HepG2 (cell line): ENCODE measurements around the gene NOL4L. TPM values are rescaled to one million over a fixed set of nuclear protein-coding genes. Genes with fewer than 3 reads are reported as not detected.
A peak's percentile ranks its signal among the peaks of the same experiment; 100 is the strongest.

Experiments used
- AHDC1 ChIP-seq: sonication (generic); formaldehyde crosslinking; IDR thresholded peaks from 2 replicates; pipeline ENCODE4 v1.5.1; 2020; ENCODE audit warnings: mild to moderate bottlenecking, missing genetic modification reagents, borderline replicate concordance
- BCL6 ChIP-seq: IDR thresholded peaks from 2 replicates; pipeline ENCODE4 v1.6.1; 2016; ENCODE audit warnings: missing genetic modification reagents, missing compliant biosample characterization
- DRAP1 ChIP-seq: IDR thresholded peaks from 2 replicates; pipeline ENCODE4 v1.6.1; 2016; ENCODE audit warnings: missing genetic modification reagents, missing compliant biosample characterization
- HNRNPH1 ChIP-seq: fragments of 200-400 bp; formaldehyde crosslinking; optimal IDR thresholded peaks from 2 replicates; pipeline ENCODE3; 2017; ENCODE audit warnings: mild to moderate bottlenecking, low read depth, low read length
- HNRNPL ChIP-seq: fragments of 200-400 bp; formaldehyde crosslinking; IDR thresholded peaks from 2 replicates; pipeline ENCODE4 v1.6.1; 2017; ENCODE audit warnings: mild to moderate bottlenecking, low read depth, low read length
- IKZF4 ChIP-seq: sonication (generic); formaldehyde crosslinking; IDR thresholded peaks from 2 replicates; pipeline ENCODE4 v1.5.1; 2020; ENCODE audit warnings: borderline replicate concordance, mild to moderate bottlenecking, low read depth, missing genetic modification reagents; ENCODE audit errors: not compliant biosample characterization
- JUND ChIP-seq: sonication (generic); formaldehyde crosslinking; IDR thresholded peaks from 2 replicates; pipeline ENCODE4 v1.8.0; 2022; ENCODE audit warnings: mild to moderate bottlenecking, missing genetic modification reagents
- NR0B2 ChIP-seq: sonication (generic); formaldehyde crosslinking; IDR thresholded peaks from 2 replicates; pipeline ENCODE4 v1.4.0; 2020; ENCODE audit warnings: mild to moderate bottlenecking, missing genetic modification reagents
- SUZ12 ChIP-seq: fragments of 150-350 bp; IDR thresholded peaks from 2 replicates; pipeline ENCODE4 v1.6.1; 2014; ENCODE audit warnings: low read depth, low read length
- ZFP90 ChIP-seq: sonication (generic); formaldehyde crosslinking; IDR thresholded peaks from 2 replicates; pipeline ENCODE4 v1.8.0; 2022; ENCODE audit warnings: missing genetic modification reagents, mild to moderate bottlenecking, inconsistent platforms, borderline replicate concordance
- ZNF160 ChIP-seq: sonication (generic); formaldehyde crosslinking; IDR thresholded peaks from 2 replicates; pipeline ENCODE4 v1.8.0; 2022; ENCODE audit warnings: mild to moderate bottlenecking, inconsistent platforms, missing genetic modification reagents
- ZNF225 ChIP-seq: sonication (generic); formaldehyde crosslinking; IDR thresholded peaks from 2 replicates; pipeline ENCODE4 v1.4.0; 2020; ENCODE audit warnings: mild to moderate bottlenecking, missing genetic modification reagents
- ZNF34 ChIP-seq: sonication (generic); formaldehyde crosslinking; IDR thresholded peaks from 2 replicates; pipeline ENCODE4 v1.4.0; 2020; ENCODE audit warnings: mild to moderate bottlenecking, missing genetic modification reagents, borderline replicate concordance
- ZNF782 ChIP-seq: sonication (generic); formaldehyde crosslinking; IDR thresholded peaks from 2 replicates; pipeline ENCODE4 v1.4.0; 2020; ENCODE audit warnings: missing genetic modification reagents, mild to moderate bottlenecking, borderline replicate concordance
- ZNF878 ChIP-seq: sonication (generic); formaldehyde crosslinking; IDR thresholded peaks from 2 replicates; pipeline ENCODE4 v1.8.1; 2023; ENCODE audit warnings: mild to moderate bottlenecking, missing genetic modification reagents, moderate library complexity
- polyA plus RNA-seq, 8 experiments: library from polyadenylated mRNA; depleted of rRNA in 3 of 8; stranded (reverse) in 7 of 8; unstranded in 1 of 8; fragments of >200 nt; fragmentation: Illumina TruSeq in 4 of 8; extraction: Trizol in 4 of 8; gene quantifications; 2 replicates each; pipeline versions ENCODE4 v1.2.1 to v1.2.3, GENCODE V29; 2011 to 2016; ENCODE audit warnings: low read depth in 4 of 8, missing spikeins in 1 of 8, mixed read lengths in 1 of 8; ENCODE audit not compliant: insufficient read depth in 1 of 8
- total RNA-seq, 5 experiments: library from RNA; depleted of rRNA; stranded (reverse); fragments of >200 nt; fragmentation: Illumina TruSeq; extraction: Trizol; gene quantifications; 2 replicates each; pipeline ENCODE4 v1.2.3, GENCODE V29; 2016; ENCODE audit warnings: low read depth in 1 of 5
- TF ChIP-seq, protein P1 (sequence below): sonication (generic); formaldehyde crosslinking; IDR thresholded peaks from 2 replicates; pipeline ENCODE4 v1.4.0; 2020; ENCODE audit warnings: missing genetic modification reagents, borderline replicate concordance
- TF ChIP-seq, protein P2 (sequence below): sonication (generic); formaldehyde crosslinking; conservative IDR thresholded peaks from 2 replicates; pipeline ENCODE4 v1.5.0; 2020; ENCODE audit warnings: missing genetic modification reagents

NOL4L gene
- total and polyA plus RNA-seq, 2 of the 13 experiments (the other 11 are each of a cell fraction or from before 2014, with no cell fraction given), result 16.6 to 35.4 TPM

GRCh38 chr20:32464401-32465091 lies 120.6 kb downstream of the NOL4L start (continued):
- TF ChIP-seq NR0B2 (CRISPR knock-in tag), result 0 out of 2 replicates have a peak, but pooled peaks have one; percentile 42
- no peak for TF ChIP-seq BCL6
- no peak for TF ChIP-seq ZFP90 (CRISPR knock-in tag)
- no peak for TF ChIP-seq ZNF225 (CRISPR knock-in tag)
- TF ChIP-seq, protein P1, sequence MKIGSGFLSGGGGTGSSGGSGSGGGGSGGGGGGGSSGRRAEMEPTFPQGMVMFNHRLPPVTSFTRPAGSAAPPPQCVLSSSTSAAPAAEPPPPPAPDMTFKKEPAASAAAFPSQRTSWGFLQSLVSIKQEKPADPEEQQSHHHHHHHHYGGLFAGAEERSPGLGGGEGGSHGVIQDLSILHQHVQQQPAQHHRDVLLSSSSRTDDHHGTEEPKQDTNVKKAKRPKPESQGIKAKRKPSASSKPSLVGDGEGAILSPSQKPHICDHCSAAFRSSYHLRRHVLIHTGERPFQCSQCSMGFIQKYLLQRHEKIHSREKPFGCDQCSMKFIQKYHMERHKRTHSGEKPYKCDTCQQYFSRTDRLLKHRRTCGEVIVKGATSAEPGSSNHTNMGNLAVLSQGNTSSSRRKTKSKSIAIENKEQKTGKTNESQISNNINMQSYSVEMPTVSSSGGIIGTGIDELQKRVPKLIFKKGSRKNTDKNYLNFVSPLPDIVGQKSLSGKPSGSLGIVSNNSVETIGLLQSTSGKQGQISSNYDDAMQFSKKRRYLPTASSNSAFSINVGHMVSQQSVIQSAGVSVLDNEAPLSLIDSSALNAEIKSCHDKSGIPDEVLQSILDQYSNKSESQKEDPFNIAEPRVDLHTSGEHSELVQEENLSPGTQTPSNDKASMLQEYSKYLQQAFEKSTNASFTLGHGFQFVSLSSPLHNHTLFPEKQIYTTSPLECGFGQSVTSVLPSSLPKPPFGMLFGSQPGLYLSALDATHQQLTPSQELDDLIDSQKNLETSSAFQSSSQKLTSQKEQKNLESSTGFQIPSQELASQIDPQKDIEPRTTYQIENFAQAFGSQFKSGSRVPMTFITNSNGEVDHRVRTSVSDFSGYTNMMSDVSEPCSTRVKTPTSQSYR (CRISPR knock-in tag), result no peak
- TF ChIP-seq SUZ12, result no peak
- no peak for TF ChIP-seq ZNF878 (CRISPR knock-in tag)
- TF ChIP-seq ZNF34, result no peak
- no peak for TF ChIP-seq JUND (CRISPR knock-in tag)
- TF ChIP-seq AHDC1 (CRISPR knock-in tag), result no peak
- TF ChIP-seq, protein P2, sequence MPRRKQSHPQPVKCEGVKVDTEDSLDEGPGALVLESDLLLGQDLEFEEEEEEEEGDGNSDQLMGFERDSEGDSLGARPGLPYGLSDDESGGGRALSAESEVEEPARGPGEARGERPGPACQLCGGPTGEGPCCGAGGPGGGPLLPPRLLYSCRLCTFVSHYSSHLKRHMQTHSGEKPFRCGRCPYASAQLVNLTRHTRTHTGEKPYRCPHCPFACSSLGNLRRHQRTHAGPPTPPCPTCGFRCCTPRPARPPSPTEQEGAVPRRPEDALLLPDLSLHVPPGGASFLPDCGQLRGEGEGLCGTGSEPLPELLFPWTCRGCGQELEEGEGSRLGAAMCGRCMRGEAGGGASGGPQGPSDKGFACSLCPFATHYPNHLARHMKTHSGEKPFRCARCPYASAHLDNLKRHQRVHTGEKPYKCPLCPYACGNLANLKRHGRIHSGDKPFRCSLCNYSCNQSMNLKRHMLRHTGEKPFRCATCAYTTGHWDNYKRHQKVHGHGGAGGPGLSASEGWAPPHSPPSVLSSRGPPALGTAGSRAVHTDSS (CRISPR knock-in tag), result no peak
- peak; percentile 89 for TF ChIP-seq HNRNPL
- peak; percentile 38 for TF ChIP-seq IKZF4 (CRISPR knock-in tag)
- no peak for TF ChIP-seq DRAP1
- no peak for TF ChIP-seq HNRNPH1
- 0 out of 2 replicates have a peak, but pooled peaks have one; percentile 28 for TF ChIP-seq ZNF782
- TF ChIP-seq ZNF160, result no peak
